HepG2 (cell line): ENCODE results near the gene TMEM235. TPM values are rescaled to one million over a fixed set of nuclear protein-coding genes. Genes with fewer than 3 reads are reported as not detected.

Experiments
- CSRNP1 ChIP-seq: sonication (generic); formaldehyde crosslinking; IDR thresholded peaks from 2 replicates; pipeline ENCODE4 v1.8.1; 2023; ENCODE audit warnings: mild to moderate bottlenecking, missing genetic modification reagents
- ETS1 ChIP-seq: sonication (generic); formaldehyde crosslinking; IDR thresholded peaks from 2 replicates; pipeline ENCODE4 v1.4.0; 2020; ENCODE audit warnings: missing genetic modification reagents
- HMGXB4 ChIP-seq, 2 experiments: sonication (generic) in 1 of 2; formaldehyde crosslinking in 1 of 2; IDR thresholded peaks; 2 replicates each; pipeline versions ENCODE4 v1.4.0 to v1.6.1; 2018 to 2020; ENCODE audit warnings: missing genetic modification reagents in 2 of 2, borderline replicate concordance in 1 of 2, low read depth in 1 of 2, mild to moderate bottlenecking in 1 of 2, missing biosample characterization in 1 of 2
- KLF13 ChIP-seq: sonication (generic); formaldehyde crosslinking; IDR thresholded peaks from 2 replicates; pipeline ENCODE4 v1.4.0; 2020; ENCODE audit warnings: mild to moderate bottlenecking, missing genetic modification reagents
- MXD1 ChIP-seq: sonication (generic); formaldehyde crosslinking; IDR thresholded peaks from 2 replicates; pipeline ENCODE4 v1.4.0; 2020; ENCODE audit warnings: mild to moderate bottlenecking, missing genetic modification reagents
- TEF ChIP-seq: sonication (generic); formaldehyde crosslinking; IDR thresholded peaks from 2 replicates; pipeline ENCODE4 v1.5.0; 2020; ENCODE audit warnings: missing genetic modification reagents
- THAP9 ChIP-seq: sonication (generic); formaldehyde crosslinking; IDR thresholded peaks from 2 replicates; pipeline ENCODE4; 2020; ENCODE audit warnings: missing genetic modification reagents, mild to moderate bottlenecking, borderline replicate concordance
- ZBED4 ChIP-seq: sonication (generic); formaldehyde crosslinking; IDR thresholded peaks from 2 replicates; pipeline ENCODE4 v1.4.0; 2020; ENCODE audit warnings: missing genetic modification reagents, borderline replicate concordance
- ZNF331 ChIP-seq: sonication (generic); formaldehyde crosslinking; IDR thresholded peaks from 2 replicates; pipeline ENCODE4 v1.4.0; 2020; ENCODE audit warnings: missing genetic modification reagents
- ZNF841 ChIP-seq: sonication (generic); formaldehyde crosslinking; IDR thresholded peaks from 2 replicates; pipeline ENCODE4 v1.8.1; 2023; ENCODE audit warnings: missing genetic modification reagents, borderline replicate concordance
- polyA plus RNA-seq, 8 experiments: library from polyadenylated mRNA; depleted of rRNA in 3 of 8; stranded (reverse) in 7 of 8; unstranded in 1 of 8; fragments of >200 nt; fragmentation: Illumina TruSeq in 4 of 8; extraction: Trizol in 4 of 8; gene quantifications; 2 replicates each; pipeline versions ENCODE4 v1.2.1 to v1.2.3, GENCODE V29; 2011 to 2016; ENCODE audit warnings: low read depth in 4 of 8, missing spikeins in 1 of 8, mixed read lengths in 1 of 8; ENCODE audit not compliant: insufficient read depth in 1 of 8
- total RNA-seq, 5 experiments: library from RNA; depleted of rRNA; stranded (reverse); fragments of >200 nt; fragmentation: Illumina TruSeq; extraction: Trizol; gene quantifications; 2 replicates each; pipeline ENCODE4 v1.2.3, GENCODE V29; 2016; ENCODE audit warnings: low read depth in 1 of 5

Gene TMEM235
- total and polyA plus RNA-seq, 2 of the 13 experiments (the other 11 are each of a cell fraction or from before 2014, with no cell fraction given) = not detected

- TF ChIP-seq CSRNP1 (CRISPR knock-in tag) = peak; percentile 100
- TF ChIP-seq ZNF331 (CRISPR knock-in tag) = peak; percentile 90
- TF ChIP-seq ZBED4 (CRISPR knock-in tag) = peak; percentile 43; the same call in 1 of the 2 replicates
- 0 out of 2 replicates have a peak, but pooled peaks have one; percentile 9 for TF ChIP-seq ETS1 (CRISPR knock-in tag)
- TF ChIP-seq MXD1 (CRISPR knock-in tag) = peak; percentile 97
- peak; percentile 42; the same call in 1 of the 2 replicates for TF ChIP-seq TEF (CRISPR knock-in tag)
- no peak for TF ChIP-seq KLF13 (CRISPR knock-in tag)
- no peak; the same call in 1 of the 2 replicates for TF ChIP-seq THAP9 (CRISPR knock-in tag)
- peak; percentile 97 for TF ChIP-seq ZNF841 (CRISPR knock-in tag)
- peak; percentile 70 to 87; a peak in 3 of 4 replicates for TF ChIP-seq HMGXB4 (CRISPR knock-in tag; IDR thresholded peaks at IDR 0.05; ENCODE audit: borderline replicate concordance in 1 of 2, low read depth in 1 of 2)
These were observed 44.5 kb upstream of the TMEM235 start, which contains the start of the genes AFMID and TK1 (continued) for GRCh38 chr17:78186692-78187595.
